Calu3 (cell line): ENCODE data around the gene ITIH4. TPM values are rescaled to one million over a fixed set of nuclear protein-coding genes. Genes with fewer than 3 reads are reported as not detected.

Source experiments
- BruUV-seq: library from RNA; stranded (reverse); fragments of 400-500 nt; replicated peaks from 2 replicates; lab custom pipeline; 2021; lab: Mats Ljungman, UMichigan
- CTCF ChIA-PET: fragments of 300-600 bp; sonication (Branson Sonifier 250); formaldehyde crosslinking; loops from one replicate; lab custom pipeline; 2022; ENCODE audit warnings: antibody characterized with exemption; lab: Charles Lee
- DNase-seq: peaks from one replicate; pipeline ENCODE4 v3.0.0; 2022
- H3K27ac Mint-ChIP-seq: one replicate; pipeline ENCODE4 v1.8.0; 2022; ENCODE audit warnings: mixed read lengths; ENCODE audit not compliant: unreplicated experiment
- H3K27me3 Mint-ChIP-seq: one replicate; pipeline ENCODE4 v1.8.0; 2022; ENCODE audit warnings: mixed read lengths; ENCODE audit not compliant: unreplicated experiment
- H3K36me3 Mint-ChIP-seq: one replicate; pipeline ENCODE4 v1.8.0; 2022; ENCODE audit warnings: mild to moderate bottlenecking, moderate library complexity, mixed read lengths; ENCODE audit not compliant: insufficient read depth, unreplicated experiment
- H3K4me1 Mint-ChIP-seq: one replicate; pipeline ENCODE4 v1.8.0; 2022; ENCODE audit warnings: mild to moderate bottlenecking, low read depth, mixed read lengths; ENCODE audit not compliant: unreplicated experiment
- H3K4me3 Mint-ChIP-seq: one replicate; pipeline ENCODE4 v1.8.0; 2022; ENCODE audit warnings: mild to moderate bottlenecking, low read depth, moderate library complexity, mixed read lengths; ENCODE audit not compliant: unreplicated experiment
- H3K9me3 Mint-ChIP-seq: one replicate; pipeline ENCODE4 v1.8.0; 2022; ENCODE audit warnings: low read depth, mixed read lengths; ENCODE audit not compliant: unreplicated experiment
- intact Hi-C: fragments of 100-400 bp; cut with micrococcal nuclease; formaldehyde crosslinking; loops from one replicate; pipeline ENCODE4 v1.10.0; 2022; ENCODE audit not compliant: unreplicated experiment
- microRNA-seq: library from miRNA; unstranded; fragments of <30 nt; microRNA quantifications from one replicate; pipeline ENCODE4 v1.2.0, GENCODE V29; 2022
- total RNA-seq: library from RNA; stranded (reverse); gene quantifications from 2 replicates; pipeline ENCODE4 v1.2.3, GENCODE V29; 2022
- TF ChIP-seq, protein P1 (sequence below): fragments of 200-600 bp; IDR thresholded peaks from one replicate; pipeline ENCODE4 v1.8.0; 2022; ENCODE audit warnings: antibody characterized with exemption; ENCODE audit not compliant: unreplicated experiment

ITIH4 gene
- total RNA-seq, 1 experiment from 2014 or later, result 3.0 TPM

GRCh38 chr3:52770496-52771333 lies 59.8 kb downstream of the ITIH4 start, which contains the start of gene NEK4:
TSS of gene NEK4 (minus strand) at chr3:52770940. CDS start at chr3:52770746, 194 bp downstream.
- CTCF ChIA-PET, result interaction anchor here (0.7 to 1.2 kb wide), 5 partner anchors 22 to 346 kb away, joined by 3 to 7 read pairs (median 4); no protein-coding TSS in a partner anchor
- BruUV-seq, result no TSS peak
- H3K4me1 Mint-ChIP-seq, result peaks cover 31% of the 10 kb centered on the region
- intact Hi-C loops, result no loop called here
- DNase-seq, result peak; percentile 94
- H3K27me3 Mint-ChIP-seq, result no peaks in the 10 kb centered on the region
- peak within 1 kb of the TSS; percentile 84 for H3K4me3 Mint-ChIP-seq
- H3K9me3 Mint-ChIP-seq, result no peaks in the 10 kb centered on the region
- H3K27ac Mint-ChIP-seq, result peak within 1 kb of the TSS; percentile 88
- TF ChIP-seq, protein P1, sequence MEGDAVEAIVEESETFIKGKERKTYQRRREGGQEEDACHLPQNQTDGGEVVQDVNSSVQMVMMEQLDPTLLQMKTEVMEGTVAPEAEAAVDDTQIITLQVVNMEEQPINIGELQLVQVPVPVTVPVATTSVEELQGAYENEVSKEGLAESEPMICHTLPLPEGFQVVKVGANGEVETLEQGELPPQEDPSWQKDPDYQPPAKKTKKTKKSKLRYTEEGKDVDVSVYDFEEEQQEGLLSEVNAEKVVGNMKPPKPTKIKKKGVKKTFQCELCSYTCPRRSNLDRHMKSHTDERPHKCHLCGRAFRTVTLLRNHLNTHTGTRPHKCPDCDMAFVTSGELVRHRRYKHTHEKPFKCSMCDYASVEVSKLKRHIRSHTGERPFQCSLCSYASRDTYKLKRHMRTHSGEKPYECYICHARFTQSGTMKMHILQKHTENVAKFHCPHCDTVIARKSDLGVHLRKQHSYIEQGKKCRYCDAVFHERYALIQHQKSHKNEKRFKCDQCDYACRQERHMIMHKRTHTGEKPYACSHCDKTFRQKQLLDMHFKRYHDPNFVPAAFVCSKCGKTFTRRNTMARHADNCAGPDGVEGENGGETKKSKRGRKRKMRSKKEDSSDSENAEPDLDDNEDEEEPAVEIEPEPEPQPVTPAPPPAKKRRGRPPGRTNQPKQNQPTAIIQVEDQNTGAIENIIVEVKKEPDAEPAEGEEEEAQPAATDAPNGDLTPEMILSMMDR, result no peak
- H3K36me3 Mint-ChIP-seq, result peaks cover 22% of the 10 kb centered on the region

- H3K36me3 Mint-ChIP-seq, result peaks cover 22% of the 10 kb centered on the region
- H3K4me3 Mint-ChIP-seq, result peak overlapping the region; percentile 84
- CTCF ChIA-PET, result interaction anchor here (1.0 to 1.1 kb wide), 2 partner anchors 42 to 51 kb away, joined by 3 to 7 read pairs; no protein-coding TSS in a partner anchor
- no peak for DNase-seq
- TF ChIP-seq, protein P1, result no peak
- TSS peak; percentile 58 for BruUV-seq
- H3K27me3 Mint-ChIP-seq, result no peaks in the 10 kb centered on the region
- peaks cover 23% of the 10 kb centered on the region for H3K4me1 Mint-ChIP-seq
- H3K27ac Mint-ChIP-seq, result peak overlapping the region; percentile 88
- intact Hi-C loops, result no loop called here
- H3K9me3 Mint-ChIP-seq, result no peaks in the 10 kb centered on the region
Measured at GRCh38 chr3:52769786-52770455, 60.6 kb downstream of the ITIH4 start.

GRCh38 chr3:52763466-52763865 lies 67.0 kb downstream of the ITIH4 start:
- Mint-ChIP-seq H3K4me3 (no peak overlapping the region), H3K27me3 (no peaks in the 10 kb centered on the region), H3K36me3 (peaks cover 23% of the 10 kb centered on the region), H3K4me1 (no peaks in the 10 kb centered on the region), H3K27ac (no peak overlapping the region), H3K9me3 (no peaks in the 10 kb centered on the region)
- BruUV-seq, result no TSS peak
- CTCF ChIA-PET, result no interaction called here
- intact Hi-C loops, result no loop called here
- DNase-seq, result no peak
- TF ChIP-seq, protein P1, result no peak

Small RNA genes lying within 50 kb of the gene (microRNA-seq; reads per million reads assigned to microRNA genes)
- gene MIR8064, result not detected

Other genes starting within 250 kb of the ITIH4 start
- gene PBRM1, start 144.8 kb downstream of the ITIH4 start, total RNA-seq, result 48.5 and 54.9 TPM in 2 replicates
- 113 and 118 TPM in 2 replicates for gene GNL3, start 144.6 kb downstream of the ITIH4 start, total RNA-seq
- 36.2 and 40.3 TPM in 2 replicates for gene GLT8D1, start 124.9 kb downstream of the ITIH4 start, total RNA-seq
- gene SPCS1, start 124.6 kb downstream of the ITIH4 start, total RNA-seq, result 147 and 151 TPM in 2 replicates
- 31.9 and 33.8 TPM in 2 replicates for gene NEK4, start 59.7 kb downstream of the ITIH4 start, total RNA-seq
- gene ITIH1, start 53.1 kb downstream of the ITIH4 start, total RNA-seq, result 0.47 and 1.0 TPM in 2 replicates
- gene ITIH3, start 35.9 kb downstream of the ITIH4 start, total RNA-seq, result not detected in 2 replicates
- gene MUSTN1, start 4.3 kb upstream of the ITIH4 start, total RNA-seq, result 0.66 TPM in 1 of 2 replicates, not detected in the other
- 11.7 and 13.3 TPM in 2 replicates for gene STIMATE, start 66.9 kb upstream of the ITIH4 start, total RNA-seq
- gene SFMBT1, start 215.4 kb upstream of the ITIH4 start, total RNA-seq, result 36.6 and 37.6 TPM in 2 replicates